A673 (cell line): ENCODE measurements around the gene TMPRSS2.

Experiments
- CTCF ChIP-seq: fragments of 300-800, 200-600 bp; sonication (generic); conservative IDR thresholded peaks from 2 replicates; pipeline ENCODE4 v1.5.1; 2017; ENCODE audit warnings: low read depth, mild to moderate bottlenecking, antibody characterized with exemption, low read length, moderate library complexity, mixed read lengths
- EZH2 ChIP-seq: fragments of 200-600 bp; sonication (generic); IDR thresholded peaks from 2 replicates; pipeline ENCODE4 v1.6.1; 2017; ENCODE audit warnings: borderline replicate concordance, low read depth, mild to moderate bottlenecking, mixed read lengths, antibody characterized with exemption, low read length; ENCODE audit not compliant: poor library complexity, severe bottlenecking

- TF ChIP-seq CTCF (no peak), EZH2 (no peak)
Measured at GRCh38 chr21:41497788-41498187, 10.2 kb downstream of the TMPRSS2 start.
